CD4-positive, alpha-beta T cell treated with Interleukin-1 beta for 1 hour (primary cell): ENCODE data around the gene ZNF99.
"Not testable (repeated sequence)": the region's sequence is repeated elsewhere in the genome, so short reads cannot be mapped to it uniquely, and the experiment has no call there.

Experiments used
- DNase-seq, 2 donors: peaks; one replicate each; pipeline ENCODE4 v3.0.0-alpha.2; 2020 to 2022

The ZNF99 gene

DNA sequence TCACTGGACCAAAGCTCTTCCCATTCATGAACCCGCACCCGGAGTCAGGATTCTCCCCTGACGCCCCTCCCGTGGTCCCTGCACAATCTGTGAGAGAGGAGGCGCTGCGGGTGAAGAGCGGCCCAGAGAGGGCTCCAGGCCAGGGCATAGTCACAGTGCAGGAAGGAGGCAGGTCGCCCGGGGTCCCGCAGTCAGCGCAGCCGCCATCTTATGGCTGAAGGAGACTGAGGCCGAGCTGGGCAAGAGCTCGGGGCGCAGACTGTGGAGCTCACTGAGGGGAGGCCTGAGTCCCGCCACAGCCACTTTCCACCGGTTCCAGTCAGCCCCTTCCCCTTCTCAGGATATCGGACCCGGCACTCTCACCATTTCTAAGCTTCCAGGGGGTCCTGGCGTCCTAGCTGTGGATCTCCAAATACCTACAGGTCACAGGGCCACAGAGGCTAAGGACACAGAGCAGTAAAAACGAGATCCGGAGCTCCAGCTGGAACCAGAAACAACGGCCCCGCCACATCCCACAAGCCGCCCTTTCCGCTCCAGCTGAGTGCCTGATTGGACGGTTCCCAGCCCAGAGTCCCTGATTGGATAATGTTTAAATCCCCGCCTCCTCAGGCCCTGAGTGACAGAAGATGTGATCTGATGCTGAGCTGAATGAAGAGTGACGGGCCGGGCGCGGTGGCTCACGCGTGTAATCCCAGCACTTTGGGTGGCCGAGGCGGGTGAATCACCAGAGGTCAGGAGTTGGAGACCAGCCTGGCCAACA, at the start of gene ZNF99:
Gene ZNF99, minus strand, starts transcription at position 501 of the 760 bp plus-strand sequence. Its CDS starts 135 bp downstream, at position 366.
- DNase-seq: peak; percentile 6 to 24

DNA sequence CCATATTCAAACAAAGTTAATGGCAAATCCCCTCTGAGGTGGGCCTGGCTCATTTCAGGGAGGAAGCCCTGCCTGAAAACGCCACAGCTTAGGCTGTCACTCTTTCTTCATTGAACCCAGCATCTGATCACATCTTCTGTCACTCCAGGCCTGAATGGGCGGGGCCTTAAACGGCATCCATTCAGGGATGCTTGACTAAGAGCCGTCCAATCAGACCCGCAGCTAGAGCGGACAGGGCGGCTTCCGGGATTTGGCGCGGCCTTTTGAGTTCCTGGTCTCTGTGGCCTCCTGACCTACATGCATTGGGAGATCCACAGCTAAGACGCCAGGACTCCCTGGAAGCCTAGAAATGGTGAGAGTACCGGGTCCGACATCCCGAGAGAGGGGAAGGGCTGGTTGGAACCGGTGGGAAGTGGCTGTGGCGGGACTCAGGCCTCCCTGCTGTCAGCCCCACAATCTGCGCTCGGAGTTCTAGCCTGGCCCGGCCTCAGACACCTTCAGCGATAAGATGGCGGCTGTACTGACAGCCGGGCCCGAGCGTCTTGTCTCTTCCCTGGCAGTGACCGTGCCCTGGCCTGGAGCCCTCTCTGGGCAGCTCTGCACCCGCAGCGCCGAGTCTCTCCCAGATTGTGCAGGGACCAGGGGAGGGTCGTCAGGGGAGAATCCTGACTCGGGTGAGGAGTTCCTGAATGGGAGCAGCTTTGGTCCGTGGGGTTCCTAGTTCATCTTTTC, 48.2 kb upstream of the ZNF99 start, which contains the start of gene ZNF723:
Gene ZNF723, plus strand, starts transcription at position 261 of the 732 bp plus-strand sequence. Its CDS starts 89 bp downstream, at position 350.
- DNase-seq: no peak

- DNase-seq: no peak
Measured at GRCh38 chr19:22831211-22831610, 47.3 kb upstream of the ZNF99 start.

DNA sequence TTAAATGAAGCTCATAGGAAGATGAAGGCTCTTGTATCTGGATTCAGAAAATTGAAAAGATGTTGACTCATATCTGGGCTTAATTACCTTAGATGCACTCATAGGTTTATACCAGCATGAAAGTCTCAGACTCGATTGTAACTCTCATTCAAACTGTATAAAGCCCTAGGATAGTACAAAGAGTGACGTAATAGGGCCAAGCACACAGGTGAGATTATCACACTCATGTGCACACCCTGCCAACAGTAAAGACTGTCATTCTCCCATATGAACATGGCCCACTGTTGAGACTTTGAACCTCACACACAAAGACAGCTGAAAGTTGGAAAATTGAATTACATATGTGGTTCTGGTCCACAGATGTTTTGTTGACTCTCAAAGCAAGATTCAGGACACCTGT, 30.2 kb upstream of the ZNF99 start:
- DNase-seq: no peak

DNA sequence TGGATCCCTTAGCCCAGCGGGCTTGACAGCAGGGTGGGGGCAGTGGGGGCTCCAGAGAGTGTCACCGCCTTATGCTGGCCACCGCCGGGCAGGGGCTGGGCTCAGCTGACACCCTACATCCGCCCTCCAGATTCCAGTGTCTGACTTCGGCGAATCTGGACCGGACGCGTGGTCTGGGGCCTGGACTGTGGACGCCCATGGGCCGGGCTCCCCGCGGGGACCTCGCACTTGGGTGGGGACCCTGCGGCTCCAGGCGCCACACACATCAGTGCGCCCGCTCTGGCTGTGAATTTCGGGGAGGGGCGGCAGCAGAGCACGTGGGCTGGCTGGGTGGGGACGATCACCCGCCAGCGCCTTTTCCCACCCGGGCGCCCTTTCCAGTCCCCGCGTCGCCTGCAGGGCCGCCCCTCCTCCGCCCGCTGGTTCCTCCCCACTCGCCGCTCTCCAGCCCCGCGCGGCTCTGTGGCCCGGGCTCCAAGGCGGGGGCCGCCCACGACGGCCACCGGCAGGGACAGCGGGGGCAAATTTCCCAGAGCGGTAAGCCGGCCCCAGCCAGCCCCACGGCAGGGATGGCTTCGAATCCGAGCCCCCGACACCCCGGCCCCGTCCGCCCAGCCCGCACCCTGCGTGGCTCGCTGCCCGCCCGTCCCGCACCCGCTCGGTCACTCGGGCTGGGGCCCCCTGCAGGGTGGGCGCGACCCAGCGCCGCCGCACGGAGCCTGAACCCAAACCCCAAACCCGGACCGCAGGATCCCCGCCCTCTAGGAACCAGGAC, 23.3 kb upstream of the ZNF99 start:
- DNase-seq: no peak

DNA sequence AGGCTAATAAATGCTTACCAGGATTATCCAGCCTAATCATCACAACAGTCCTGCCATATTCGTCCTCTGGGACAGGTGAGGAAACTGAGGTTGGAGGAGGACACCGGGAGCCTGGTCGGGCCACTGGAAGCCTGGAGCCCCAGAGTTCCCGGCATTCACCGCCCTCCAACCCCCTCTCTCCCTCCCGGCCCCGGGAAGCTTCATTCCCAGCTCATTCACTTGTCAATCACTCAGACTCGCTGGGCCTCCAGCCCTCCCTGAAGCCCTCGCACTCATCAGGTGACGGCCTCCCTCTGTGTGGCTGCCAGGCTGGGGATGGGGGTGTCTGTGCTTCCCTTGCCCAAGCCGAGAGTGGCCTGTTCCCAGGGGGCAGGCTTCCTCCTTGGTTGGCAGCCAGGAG, 22.5 kb upstream of the ZNF99 start:
- DNase-seq: no peak

DNA sequence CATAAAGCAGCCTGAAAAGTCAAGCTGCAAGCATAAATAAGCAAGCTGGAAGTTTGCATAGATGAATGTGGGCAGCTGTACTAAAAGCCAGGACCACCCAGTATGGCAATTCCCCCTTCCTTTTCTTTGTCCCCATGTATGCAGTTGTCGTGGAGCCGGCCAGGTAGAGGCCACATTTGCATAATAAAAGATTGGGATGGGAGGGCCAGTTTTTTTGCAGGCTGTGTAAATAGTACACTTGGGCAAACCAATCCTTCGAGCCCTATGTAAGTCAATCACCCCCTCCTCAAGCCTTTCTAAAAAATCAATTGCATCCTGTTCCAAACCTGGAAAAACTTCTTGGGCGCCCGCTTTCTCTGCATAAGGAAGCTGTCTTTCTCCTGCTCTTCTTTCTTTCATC, 13.1 kb upstream of the ZNF99 start:
- no peak for DNase-seq

DNA sequence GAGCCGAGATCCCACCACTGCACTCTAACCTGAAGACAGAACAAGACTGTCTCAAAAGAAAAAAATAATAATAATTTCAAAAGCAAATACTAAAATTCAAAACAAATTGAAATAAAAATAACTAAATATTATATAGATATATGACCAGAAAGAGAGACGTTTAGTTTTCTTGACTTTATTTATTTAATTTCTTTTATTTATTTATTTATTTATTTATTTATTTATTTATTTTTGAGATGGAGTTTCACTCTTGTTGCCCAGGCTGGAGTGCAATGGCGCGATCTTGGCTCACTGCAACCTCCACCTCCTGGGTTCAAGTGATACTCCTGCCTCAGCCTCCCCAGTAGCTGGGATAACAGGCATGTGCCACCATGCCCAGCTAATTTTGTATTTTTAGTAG, 8.9 kb upstream of the ZNF99 start:
- DNase-seq: not testable (repeated sequence)

DNA sequence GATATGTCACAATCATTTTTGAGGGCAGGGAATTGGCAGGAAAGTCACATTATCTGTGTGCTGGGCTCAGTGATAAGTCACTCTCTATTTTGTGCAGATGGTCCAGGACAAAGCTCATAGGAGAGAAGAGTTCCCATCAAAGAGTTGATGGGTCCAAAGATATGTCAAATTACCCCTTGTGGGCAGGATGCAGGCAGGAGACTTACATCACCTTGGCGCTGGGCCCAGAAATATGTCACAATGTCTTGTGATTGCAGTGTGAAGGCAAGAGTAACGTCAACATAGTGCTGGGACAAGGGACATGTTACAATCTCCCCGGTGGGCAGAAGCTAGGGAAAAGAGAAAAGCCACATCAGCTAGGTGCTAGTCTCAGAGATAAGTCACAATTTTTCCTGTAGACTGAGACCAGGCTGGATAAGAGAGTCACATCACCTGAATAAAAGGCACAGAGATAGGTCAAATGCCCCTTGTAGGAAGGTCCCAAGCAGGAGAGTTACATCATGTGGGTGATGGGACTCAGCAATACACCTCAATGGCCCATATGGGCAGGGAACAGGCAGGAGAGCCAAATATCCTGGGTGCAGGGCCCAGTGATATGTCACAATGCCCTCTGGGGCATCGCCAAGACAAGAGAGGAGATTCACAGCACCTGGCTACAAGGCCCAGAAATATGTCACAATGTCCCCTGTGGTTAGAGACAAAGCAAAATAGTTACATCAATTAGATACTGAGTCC, 47.9 kb downstream of the ZNF99 start:
- no peak for DNase-seq

GRCh38 chr19:22733691-22734090, 50.3 kb downstream of the ZNF99 start:
- DNase-seq: no peak

- DNase-seq: not testable (repeated sequence)
Measured at GRCh38 chr19:22728214-22728613, 55.7 kb downstream of the ZNF99 start.

GRCh38 chr19:22721533-22721932, 62.4 kb downstream of the ZNF99 start:
- DNase-seq: not testable (repeated sequence)

GRCh38 chr19:22708983-22709382, 75.0 kb downstream of the ZNF99 start:
- DNase-seq: no peak

GRCh38 chr19:22703096-22703495, 80.9 kb downstream of the ZNF99 start:
- DNase-seq: not testable (repeated sequence)

GRCh38 chr19:22702661-22703060, 81.3 kb downstream of the ZNF99 start:
- DNase-seq: not testable (repeated sequence)
